GM12878 (cell line): Measurements from ENCODE around the gene DNAJB14. TPM values are rescaled to one million over a fixed set of nuclear protein-coding genes. Genes with fewer than 3 reads are reported as not detected.

Source experiments
- CBX3 ChIP-seq: fragments of 200-600 bp; sonication (generic); IDR thresholded peaks from 2 replicates; pipeline ENCODE4 v1.6.1; 2016; ENCODE audit warnings: low read depth, borderline replicate concordance
- FOXM1 ChIP-seq: IDR thresholded peaks from 2 replicates; pipeline ENCODE4 v1.6.1; 2012; ENCODE audit warnings: low read depth, mild to moderate bottlenecking, inconsistent platforms, low read length, moderate library complexity
- HDAC6 ChIP-seq: fragments of 200-600 bp; sonication (generic); IDR thresholded peaks from one replicate; pipeline ENCODE4 v1.8.0; 2017; ENCODE audit warnings: antibody characterized with exemption; ENCODE audit not compliant: unreplicated experiment
- HDGF ChIP-seq: fragments of 450-650 bp; IDR thresholded peaks from 2 replicates; pipeline ENCODE4 v1.6.1; 2016; ENCODE audit warnings: antibody characterized with exemption
- KDM1A ChIP-seq: fragments of 200-600 bp; sonication (generic); IDR thresholded peaks from 2 replicates; pipeline ENCODE4 v1.6.1; 2016; ENCODE audit warnings: borderline replicate concordance
- MTA3 ChIP-seq: IDR thresholded peaks from 2 replicates; pipeline ENCODE4 v1.6.1; 2012; ENCODE audit warnings: low read length, inconsistent platforms, borderline replicate concordance
- MYB ChIP-seq: fragments of 150-350 bp; IDR thresholded peaks from 2 replicates; pipeline ENCODE4 v1.6.1; 2014; ENCODE audit warnings: mild to moderate bottlenecking, low read depth, low read length, borderline replicate concordance
- POLR2AphosphoS2 ChIP-seq: IDR thresholded peaks from 2 replicates; pipeline ENCODE4 v1.6.1; 2011; ENCODE audit warnings: low read depth, mild to moderate bottlenecking, low read length, improper control_type of control experiment, moderate library complexity
- RB1 ChIP-seq: fragments of 450-650 bp; formaldehyde crosslinking; IDR thresholded peaks from 2 replicates; pipeline ENCODE4 v1.6.1; 2017; ENCODE audit warnings: mild to moderate bottlenecking, borderline replicate concordance
- RFX5 ChIP-seq: IDR thresholded peaks from 2 replicates; pipeline ENCODE4 v1.6.1; 2011; ENCODE audit warnings: low read depth, low read length, improper control_type of control experiment
- SUZ12 ChIP-seq: fragments of 200-600 bp; sonication (generic); IDR thresholded peaks from one replicate; pipeline ENCODE4 v1.6.1; 2018; ENCODE audit warnings: antibody characterized with exemption, mild to moderate bottlenecking; ENCODE audit not compliant: unreplicated experiment
- TAF1 ChIP-seq: IDR thresholded peaks from 2 replicates; pipeline ENCODE4 v1.6.1; 2011; ENCODE audit warnings: mild to moderate bottlenecking, low read depth, low read length, borderline replicate concordance
- TCF12 ChIP-seq: IDR thresholded peaks from 2 replicates; pipeline ENCODE4 v1.6.1; 2011; ENCODE audit warnings: low read depth, mild to moderate bottlenecking, low read length
- TCF3 ChIP-seq: IDR thresholded peaks from 2 replicates; pipeline ENCODE4 v1.6.1; 2012; ENCODE audit warnings: low read depth, mild to moderate bottlenecking, low read length, borderline replicate concordance; ENCODE audit not compliant: insufficient read depth
- YBX1 ChIP-seq: fragments of 450-650 bp; IDR thresholded peaks from 2 replicates; pipeline ENCODE4 v1.6.1; 2016; ENCODE audit warnings: antibody characterized with exemption
- ZSCAN29 ChIP-seq: fragments of 450-650 bp; IDR thresholded peaks from 2 replicates; pipeline ENCODE4 v1.6.1; 2017; ENCODE audit warnings: mild to moderate bottlenecking, moderate library complexity
- polyA plus RNA-seq, 11 experiments: library from polyadenylated mRNA; depleted of rRNA in 4 of 11; unstranded in 6 of 11; stranded (reverse) in 5 of 11; fragments of >200 nt; fragmentation: Nextera tagmentation in 4 of 11; fragmentation: Illumina TruSeq in 1 of 11; extraction: Ambion mirVana in 4 of 11; extraction: Trizol in 1 of 11; gene quantifications; 1 replicate in 1 of 11; 2 replicates in 10 of 11; pipeline versions ENCODE4 v1.2.1 to v1.2.3, GENCODE V29; 2011 to 2016; ENCODE audit warnings: inconsistent platforms in 2 of 11, missing spikeins in 2 of 11, low read depth in 1 of 11
- total RNA-seq, 4 experiments: library from RNA; depleted of rRNA in 3 of 4; stranded (reverse); fragments of >200 nt in 3 of 4; fragmentation: Illumina TruSeq in 1 of 4; extraction: Trizol in 1 of 4; gene quantifications; 2 replicates each; pipeline versions ENCODE4 v1.2.1 to v1.2.3, GENCODE V29; 2013 to 2021
- TF ChIP-seq, protein P1 (sequence below): fragments of 450-650 bp; formaldehyde crosslinking; IDR thresholded peaks from 2 replicates; pipeline ENCODE4 v1.4.0; 2020; ENCODE audit warnings: mild to moderate bottlenecking, moderate library complexity
- TF ChIP-seq, protein P2 (sequence below): IDR thresholded peaks from 2 replicates; pipeline ENCODE4 v1.6.1; 2012; ENCODE audit warnings: low read length, inconsistent platforms
- TF ChIP-seq, protein P3 (sequence below): fragments of 450-650 bp; IDR thresholded peaks from 2 replicates; pipeline ENCODE4 v1.6.1; 2017; ENCODE audit warnings: borderline replicate concordance
- TF ChIP-seq, protein P4 (sequence below): IDR thresholded peaks from 2 replicates; pipeline ENCODE4 v1.6.1; 2012; ENCODE audit warnings: low read depth, low read length, improper control_type of control experiment
- TF ChIP-seq, protein P5 (sequence below): fragments of 450-650 bp; IDR thresholded peaks from 2 replicates; pipeline ENCODE4 v1.6.1; 2016; ENCODE audit warnings: mild to moderate bottlenecking
- TF ChIP-seq, protein P6 (sequence below): fragments of 450-650 bp; IDR thresholded peaks from 2 replicates; pipeline ENCODE4 v1.6.1; 2014; ENCODE audit warnings: mild to moderate bottlenecking

DNAJB14 gene
- total and polyA plus RNA-seq, 10 of the 15 experiments (the other 5 are each of a cell fraction or from before 2014, with no cell fraction given): 9.5 to 49.2 (median 27.8) TPM

DNA sequence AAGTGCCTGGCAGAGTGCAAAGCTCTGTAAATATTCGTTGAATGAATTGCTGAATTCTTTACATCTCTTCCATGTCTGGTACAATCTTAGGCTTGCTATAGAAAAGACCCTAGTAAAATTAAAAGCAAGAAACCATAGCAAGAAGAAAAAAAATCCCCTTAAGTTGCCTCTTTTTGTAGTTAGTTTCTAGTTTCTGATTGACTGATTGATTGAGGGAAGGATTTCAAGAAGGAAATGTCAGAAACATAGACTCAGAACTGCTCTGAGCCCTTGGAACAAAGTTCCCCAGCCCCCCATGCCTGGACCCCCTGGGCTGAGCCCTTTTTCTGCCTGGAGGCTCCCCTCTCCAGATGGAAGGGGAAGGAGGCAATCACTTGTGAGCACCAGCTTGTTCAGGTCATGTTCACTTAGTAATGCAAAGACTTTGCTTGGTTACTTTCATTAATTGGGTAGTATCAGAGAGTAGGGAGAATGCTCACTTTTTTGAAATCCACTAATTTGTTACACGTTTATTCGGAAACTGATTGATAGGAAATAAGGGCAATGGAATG, 94.1 kb downstream of the DNAJB14 start (continued):
- TF ChIP-seq, protein P1, sequence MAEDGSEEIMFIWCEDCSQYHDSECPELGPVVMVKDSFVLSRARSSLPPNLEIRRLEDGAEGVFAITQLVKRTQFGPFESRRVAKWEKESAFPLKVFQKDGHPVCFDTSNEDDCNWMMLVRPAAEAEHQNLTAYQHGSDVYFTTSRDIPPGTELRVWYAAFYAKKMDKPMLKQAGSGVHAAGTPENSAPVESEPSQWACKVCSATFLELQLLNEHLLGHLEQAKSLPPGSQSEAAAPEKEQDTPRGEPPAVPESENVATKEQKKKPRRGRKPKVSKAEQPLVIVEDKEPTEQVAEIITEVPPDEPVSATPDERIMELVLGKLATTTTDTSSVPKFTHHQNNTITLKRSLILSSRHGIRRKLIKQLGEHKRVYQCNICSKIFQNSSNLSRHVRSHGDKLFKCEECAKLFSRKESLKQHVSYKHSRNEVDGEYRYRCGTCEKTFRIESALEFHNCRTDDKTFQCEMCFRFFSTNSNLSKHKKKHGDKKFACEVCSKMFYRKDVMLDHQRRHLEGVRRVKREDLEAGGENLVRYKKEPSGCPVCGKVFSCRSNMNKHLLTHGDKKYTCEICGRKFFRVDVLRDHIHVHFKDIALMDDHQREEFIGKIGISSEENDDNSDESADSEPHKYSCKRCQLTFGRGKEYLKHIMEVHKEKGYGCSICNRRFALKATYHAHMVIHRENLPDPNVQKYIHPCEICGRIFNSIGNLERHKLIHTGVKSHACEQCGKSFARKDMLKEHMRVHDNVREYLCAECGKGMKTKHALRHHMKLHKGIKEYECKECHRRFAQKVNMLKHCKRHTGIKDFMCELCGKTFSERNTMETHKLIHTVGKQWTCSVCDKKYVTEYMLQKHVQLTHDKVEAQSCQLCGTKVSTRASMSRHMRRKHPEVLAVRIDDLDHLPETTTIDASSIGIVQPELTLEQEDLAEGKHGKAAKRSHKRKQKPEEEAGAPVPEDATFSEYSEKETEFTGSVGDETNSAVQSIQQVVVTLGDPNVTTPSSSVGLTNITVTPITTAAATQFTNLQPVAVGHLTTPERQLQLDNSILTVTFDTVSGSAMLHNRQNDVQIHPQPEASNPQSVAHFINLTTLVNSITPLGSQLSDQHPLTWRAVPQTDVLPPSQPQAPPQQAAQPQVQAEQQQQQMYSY (CRISPR knock-in tag): no peak
- no peak for TF ChIP-seq MYB
- TF ChIP-seq TCF3: no peak
- TF ChIP-seq SUZ12: no peak
- TF ChIP-seq CBX3: no peak
- TF ChIP-seq FOXM1: no peak; the same call in 1 of the 2 replicates
- TF ChIP-seq KDM1A: no peak
- TF ChIP-seq TCF12: 0 out of 2 replicates have a peak, but pooled peaks have one; percentile 9
- TF ChIP-seq, protein P2, sequence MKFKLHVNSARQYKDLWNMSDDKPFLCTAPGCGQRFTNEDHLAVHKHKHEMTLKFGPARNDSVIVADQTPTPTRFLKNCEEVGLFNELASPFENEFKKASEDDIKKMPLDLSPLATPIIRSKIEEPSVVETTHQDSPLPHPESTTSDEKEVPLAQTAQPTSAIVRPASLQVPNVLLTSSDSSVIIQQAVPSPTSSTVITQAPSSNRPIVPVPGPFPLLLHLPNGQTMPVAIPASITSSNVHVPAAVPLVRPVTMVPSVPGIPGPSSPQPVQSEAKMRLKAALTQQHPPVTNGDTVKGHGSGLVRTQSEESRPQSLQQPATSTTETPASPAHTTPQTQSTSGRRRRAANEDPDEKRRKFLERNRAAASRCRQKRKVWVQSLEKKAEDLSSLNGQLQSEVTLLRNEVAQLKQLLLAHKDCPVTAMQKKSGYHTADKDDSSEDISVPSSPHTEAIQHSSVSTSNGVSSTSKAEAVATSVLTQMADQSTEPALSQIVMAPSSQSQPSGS: peak; percentile 29
- TF ChIP-seq RFX5: no peak
- TF ChIP-seq, protein P3, sequence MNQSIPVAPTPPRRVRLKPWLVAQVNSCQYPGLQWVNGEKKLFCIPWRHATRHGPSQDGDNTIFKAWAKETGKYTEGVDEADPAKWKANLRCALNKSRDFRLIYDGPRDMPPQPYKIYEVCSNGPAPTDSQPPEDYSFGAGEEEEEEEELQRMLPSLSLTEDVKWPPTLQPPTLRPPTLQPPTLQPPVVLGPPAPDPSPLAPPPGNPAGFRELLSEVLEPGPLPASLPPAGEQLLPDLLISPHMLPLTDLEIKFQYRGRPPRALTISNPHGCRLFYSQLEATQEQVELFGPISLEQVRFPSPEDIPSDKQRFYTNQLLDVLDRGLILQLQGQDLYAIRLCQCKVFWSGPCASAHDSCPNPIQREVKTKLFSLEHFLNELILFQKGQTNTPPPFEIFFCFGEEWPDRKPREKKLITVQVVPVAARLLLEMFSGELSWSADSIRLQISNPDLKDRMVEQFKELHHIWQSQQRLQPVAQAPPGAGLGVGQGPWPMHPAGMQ: no peak
- TF ChIP-seq, protein P4, sequence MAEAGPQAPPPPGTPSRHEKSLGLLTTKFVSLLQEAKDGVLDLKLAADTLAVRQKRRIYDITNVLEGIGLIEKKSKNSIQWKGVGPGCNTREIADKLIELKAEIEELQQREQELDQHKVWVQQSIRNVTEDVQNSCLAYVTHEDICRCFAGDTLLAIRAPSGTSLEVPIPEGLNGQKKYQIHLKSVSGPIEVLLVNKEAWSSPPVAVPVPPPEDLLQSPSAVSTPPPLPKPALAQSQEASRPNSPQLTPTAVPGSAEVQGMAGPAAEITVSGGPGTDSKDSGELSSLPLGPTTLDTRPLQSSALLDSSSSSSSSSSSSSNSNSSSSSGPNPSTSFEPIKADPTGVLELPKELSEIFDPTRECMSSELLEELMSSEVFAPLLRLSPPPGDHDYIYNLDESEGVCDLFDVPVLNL: no peak
- no peak for TF ChIP-seq HDGF
- TF ChIP-seq HDAC6: no peak
- TF ChIP-seq, protein P5, sequence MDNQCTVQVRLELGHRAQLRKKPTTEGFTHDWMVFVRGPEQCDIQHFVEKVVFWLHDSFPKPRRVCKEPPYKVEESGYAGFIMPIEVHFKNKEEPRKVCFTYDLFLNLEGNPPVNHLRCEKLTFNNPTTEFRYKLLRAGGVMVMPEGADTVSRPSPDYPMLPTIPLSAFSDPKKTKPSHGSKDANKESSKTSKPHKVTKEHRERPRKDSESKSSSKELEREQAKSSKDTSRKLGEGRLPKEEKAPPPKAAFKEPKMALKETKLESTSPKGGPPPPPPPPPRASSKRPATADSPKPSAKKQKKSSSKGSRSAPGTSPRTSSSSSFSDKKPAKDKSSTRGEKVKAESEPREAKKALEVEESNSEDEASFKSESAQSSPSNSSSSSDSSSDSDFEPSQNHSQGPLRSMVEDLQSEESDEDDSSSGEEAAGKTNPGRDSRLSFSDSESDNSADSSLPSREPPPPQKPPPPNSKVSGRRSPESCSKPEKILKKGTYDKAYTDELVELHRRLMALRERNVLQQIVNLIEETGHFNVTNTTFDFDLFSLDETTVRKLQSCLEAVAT: no peak
- TF ChIP-seq MTA3: no peak
- TF ChIP-seq POLR2AphosphoS2: no peak
- TF ChIP-seq, protein P6, sequence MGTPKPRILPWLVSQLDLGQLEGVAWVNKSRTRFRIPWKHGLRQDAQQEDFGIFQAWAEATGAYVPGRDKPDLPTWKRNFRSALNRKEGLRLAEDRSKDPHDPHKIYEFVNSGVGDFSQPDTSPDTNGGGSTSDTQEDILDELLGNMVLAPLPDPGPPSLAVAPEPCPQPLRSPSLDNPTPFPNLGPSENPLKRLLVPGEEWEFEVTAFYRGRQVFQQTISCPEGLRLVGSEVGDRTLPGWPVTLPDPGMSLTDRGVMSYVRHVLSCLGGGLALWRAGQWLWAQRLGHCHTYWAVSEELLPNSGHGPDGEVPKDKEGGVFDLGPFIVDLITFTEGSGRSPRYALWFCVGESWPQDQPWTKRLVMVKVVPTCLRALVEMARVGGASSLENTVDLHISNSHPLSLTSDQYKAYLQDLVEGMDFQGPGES: no peak
- no peak for TF ChIP-seq RB1
- no peak for TF ChIP-seq TAF1
- no peak for TF ChIP-seq YBX1
- TF ChIP-seq ZSCAN29: no peak
